Activated CD4-positive, alpha-beta T cell treated with anti-CD3 and anti-CD28 coated beads, Interleukin-2, Interleukin-4, amounts not matched to agents 100 ng/mL and 50 ng/mL, durations not matched to agents 16 hours and 8 hours (primary cell): ENCODE data around the gene CCL5.

ENCODE experiments used
- DNase-seq: peaks from one replicate; pipeline ENCODE4 v3.0.0-alpha.2; 2020; ENCODE audit warnings: low spot score

The CCL5 gene

GRCh38 chr17:35867574-35867973, 12.6 kb downstream of the CCL5 start:
- no peak for DNase-seq

- DNase-seq: no peak
These were observed 13.7 kb downstream of the CCL5 start for GRCh38 chr17:35866341-35866950.

GRCh38 chr17:35865412-35866340, 14.5 kb downstream of the CCL5 start:
- no peak for DNase-seq

- DNase-seq: no peak
These were observed 15.3 kb downstream of the CCL5 start for GRCh38 chr17:35864853-35865252.

- peak; percentile 53 for DNase-seq
These were observed 23.6 kb downstream of the CCL5 start for GRCh38 chr17:35856603-35857002.

GRCh38 chr17:35855965-35856364, 24.2 kb downstream of the CCL5 start:
- no peak for DNase-seq

GRCh38 chr17:35849469-35850348, 30.5 kb downstream of the CCL5 start:
- peak; percentile 80 for DNase-seq

- DNase-seq: no peak
These were observed 32.4 kb downstream of the CCL5 start for GRCh38 chr17:35847633-35848373.

GRCh38 chr17:35847006-35847405, 33.2 kb downstream of the CCL5 start:
- DNase-seq: no peak

GRCh38 chr17:35846055-35846809, 33.9 kb downstream of the CCL5 start:
- no peak for DNase-seq

- no peak for DNase-seq
These were observed 35.6 kb downstream of the CCL5 start for GRCh38 chr17:35844547-35844946.

GRCh38 chr17:35843698-35844097, 36.5 kb downstream of the CCL5 start:
- no peak for DNase-seq

GRCh38 chr17:35842239-35842638, 37.9 kb downstream of the CCL5 start:
- DNase-seq: no peak

- no peak for DNase-seq
These were observed 38.7 kb downstream of the CCL5 start for GRCh38 chr17:35841505-35841904.

- DNase-seq: no peak
These were observed 39.1 kb downstream of the CCL5 start for GRCh38 chr17:35841101-35841500.

GRCh38 chr17:35825206-35825605, 55.0 kb downstream of the CCL5 start:
- DNase-seq: no peak
